SJSA1 (cell line): ENCODE data around the gene KATNBL1. TPM values are rescaled to one million over a fixed set of nuclear protein-coding genes. Genes with fewer than 3 reads are reported as not detected.

ENCODE experiments used
- DNase-seq, 2 experiments: peaks; one replicate each; pipeline ENCODE4 v3.0.0-alpha.2; 2015 to 2020; ENCODE audit warnings: low spot score in 2 of 2, low read depth in 1 of 2
- H3K27ac ChIP-seq: fragments of 250-450 bp; sonication (Bioruptor Pico); 2 replicates; pipeline ENCODE4 v1.5.1; 2020; ENCODE audit warnings: mild to moderate bottlenecking, moderate library complexity
- H3K27me3 ChIP-seq: fragments of 250-450 bp; sonication (Bioruptor Pico); replicated peaks from 2 replicates; pipeline ENCODE4 v1.5.1; 2020; ENCODE audit warnings: mild to moderate bottlenecking, moderate library complexity
- H3K36me3 ChIP-seq: fragments of 250-450 bp; sonication (Bioruptor Pico); 2 replicates; pipeline ENCODE4 v1.5.1; 2020; ENCODE audit warnings: mild to moderate bottlenecking
- H3K4me1 ChIP-seq: fragments of 250-450 bp; sonication (Bioruptor Pico); replicated peaks from 2 replicates; pipeline ENCODE4 v1.6.1; 2021; ENCODE audit warnings: mild to moderate bottlenecking
- H3K4me3 ChIP-seq: fragments of 250-450 bp; sonication (Bioruptor Pico); 2 replicates; pipeline ENCODE4 v1.5.1; 2020; ENCODE audit warnings: mild to moderate bottlenecking
- H3K9me3 ChIP-seq: fragments of 250-450 bp; sonication (Bioruptor Pico); replicated peaks from 2 replicates; pipeline ENCODE4 v1.5.1; 2020; ENCODE audit warnings: mild to moderate bottlenecking
- total RNA-seq: library from RNA; depleted of rRNA; stranded (reverse); fragments of >200 nt; shearing (Covaris generic); gene quantifications from 2 replicates; pipeline ENCODE4 v1.2.3, GENCODE V29; 2014; rRNA removed

Gene KATNBL1, protein sequence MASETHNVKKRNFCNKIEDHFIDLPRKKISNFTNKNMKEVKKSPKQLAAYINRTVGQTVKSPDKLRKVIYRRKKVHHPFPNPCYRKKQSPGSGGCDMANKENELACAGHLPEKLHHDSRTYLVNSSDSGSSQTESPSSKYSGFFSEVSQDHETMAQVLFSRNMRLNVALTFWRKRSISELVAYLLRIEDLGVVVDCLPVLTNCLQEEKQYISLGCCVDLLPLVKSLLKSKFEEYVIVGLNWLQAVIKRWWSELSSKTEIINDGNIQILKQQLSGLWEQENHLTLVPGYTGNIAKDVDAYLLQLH
- 75.8 and 91.2 TPM in 2 replicates for total RNA-seq

DNA sequence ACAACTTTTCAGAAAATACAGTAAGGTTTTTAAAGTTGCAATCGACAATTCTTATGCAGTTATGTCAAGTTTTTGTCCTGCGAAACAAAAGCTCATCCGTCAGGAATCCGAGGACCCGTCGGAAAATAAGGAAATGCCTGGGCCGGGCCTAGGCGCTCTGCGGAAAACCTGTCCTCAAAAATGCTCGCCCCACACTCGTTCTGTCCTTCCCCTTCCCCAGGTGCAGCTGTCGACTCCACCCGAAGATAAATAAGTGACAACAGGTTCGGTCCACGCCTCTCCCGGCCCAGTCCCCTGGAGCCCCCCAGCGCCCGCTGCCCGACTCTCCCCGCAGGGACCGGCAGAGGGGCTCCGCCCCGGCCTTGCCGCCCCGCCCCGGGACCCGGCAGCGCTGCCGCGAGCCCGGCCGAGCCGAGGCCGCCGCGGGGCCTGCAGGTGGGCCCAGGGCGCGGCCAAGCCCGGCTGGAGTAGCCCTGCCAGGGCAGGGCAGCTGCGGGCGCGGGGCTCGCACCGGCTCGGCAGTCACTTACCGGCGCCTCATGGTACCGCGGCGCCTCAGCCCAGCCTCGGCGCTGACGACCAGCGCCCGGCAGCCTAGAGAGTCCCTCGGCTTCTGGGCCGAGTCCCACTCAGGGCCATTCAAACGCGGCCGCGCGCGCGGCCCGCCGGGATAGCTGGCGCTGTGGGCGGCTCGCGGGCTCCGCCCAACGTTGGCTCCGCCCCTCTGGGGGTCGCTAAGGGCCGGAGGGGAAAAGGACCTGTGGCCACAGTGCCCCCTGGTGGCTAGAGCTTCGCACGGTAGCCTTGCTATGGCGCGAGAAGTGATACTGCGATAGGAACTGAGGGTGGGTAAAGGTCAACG, at the start of gene KATNBL1:
KATNBL1 (minus strand) TSS at position 676 of the 862 bp plus-strand sequence. CDS start 46,420 bp downstream, outside the sequence.
- peaks cover 20% of the 10 kb centered on the region for H3K36me3 ChIP-seq
- peak within 1 kb of the TSS; percentile 90 for H3K27ac ChIP-seq
- no peaks in the 10 kb centered on the region for H3K9me3 ChIP-seq
- H3K27me3 ChIP-seq, result no peaks in the 10 kb centered on the region
- H3K4me1 ChIP-seq, result no peaks in the 10 kb centered on the region
- peak within 1 kb of the TSS; percentile 91 for H3K4me3 ChIP-seq
- peak; percentile 96 to 97 for DNase-seq

DNA sequence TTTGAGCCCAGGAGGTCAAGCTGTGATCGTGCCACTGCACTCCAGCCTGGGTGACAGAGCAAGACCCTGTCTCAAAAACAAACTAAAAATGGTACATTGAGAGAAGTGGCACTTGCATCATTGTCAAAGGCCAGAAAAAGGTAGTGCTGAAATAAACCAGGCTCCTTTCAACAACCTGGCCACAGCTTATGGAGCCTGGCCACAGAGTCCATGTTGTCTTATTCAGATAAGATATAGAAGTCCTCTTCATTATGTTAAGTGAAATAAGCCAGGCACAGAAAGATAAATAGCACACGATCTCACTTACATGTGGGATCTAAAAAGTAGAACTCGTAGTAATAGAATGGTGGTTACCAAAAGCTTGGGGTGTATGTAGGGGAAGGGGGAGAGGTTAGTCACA, 49.7 kb upstream of the KATNBL1 start:
- Histone ChIP-seq H3K9me3 (no peaks in the 10 kb centered on the region), H3K4me1 (no peaks in the 10 kb centered on the region), H3K27me3 (no peaks in the 10 kb centered on the region), H3K27ac (no peak overlapping the region), H3K4me3 (no peak overlapping the region), H3K36me3 (no peaks in the 10 kb centered on the region)
- DNase-seq, result no peak

DNA sequence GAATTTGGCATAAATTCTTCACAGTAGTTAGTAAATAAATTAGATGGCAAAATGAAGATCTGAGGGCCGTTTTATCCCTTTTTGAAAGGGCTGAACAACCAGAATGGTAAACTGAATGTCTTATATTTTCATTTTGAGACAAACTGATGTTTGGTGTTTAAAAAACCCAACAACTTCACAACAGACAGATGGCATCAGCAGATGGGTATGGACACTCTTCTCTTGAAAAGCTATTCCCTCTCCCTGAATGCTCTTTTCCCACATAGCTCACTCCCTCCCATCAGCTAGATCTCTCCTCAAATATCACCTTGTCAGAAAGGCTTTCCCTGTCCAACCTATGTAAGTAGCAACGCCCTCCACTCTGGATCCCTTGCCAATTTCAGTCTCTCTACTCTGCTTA, 48.3 kb upstream of the KATNBL1 start:
- H3K4me3 ChIP-seq, result no peak overlapping the region
- DNase-seq, result no peak
- H3K27me3 ChIP-seq, result no peaks in the 10 kb centered on the region
- H3K4me1 ChIP-seq, result no peaks in the 10 kb centered on the region
- H3K27ac ChIP-seq, result no peak overlapping the region
- H3K9me3 ChIP-seq, result no peaks in the 10 kb centered on the region
- H3K36me3 ChIP-seq, result no peaks in the 10 kb centered on the region

DNA sequence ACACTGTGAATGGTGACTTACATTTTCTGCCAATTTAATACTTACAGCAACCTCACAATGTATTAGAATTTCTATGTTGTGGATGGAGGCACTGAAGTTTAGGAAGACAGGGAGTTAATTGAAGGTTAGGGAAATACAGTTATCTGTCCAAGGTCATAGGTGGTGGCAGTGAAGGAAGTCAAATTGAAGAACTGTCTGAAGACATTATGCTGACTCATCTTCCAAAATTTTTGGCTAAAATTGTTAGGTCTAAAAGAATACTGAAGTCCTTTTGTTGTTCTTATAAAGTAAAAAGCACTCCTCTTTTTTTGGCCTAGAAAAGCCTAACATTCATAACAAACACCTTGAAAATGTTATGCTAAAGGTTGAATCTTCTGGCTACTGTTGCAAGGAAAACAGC, 42.6 kb upstream of the KATNBL1 start:
- no peak overlapping the region for H3K27ac ChIP-seq
- H3K9me3 ChIP-seq, result no peaks in the 10 kb centered on the region
- no peaks in the 10 kb centered on the region for H3K36me3 ChIP-seq
- DNase-seq, result no peak
- H3K4me3 ChIP-seq, result no peak overlapping the region
- H3K27me3 ChIP-seq, result no peaks in the 10 kb centered on the region
- no peaks in the 10 kb centered on the region for H3K4me1 ChIP-seq

DNA sequence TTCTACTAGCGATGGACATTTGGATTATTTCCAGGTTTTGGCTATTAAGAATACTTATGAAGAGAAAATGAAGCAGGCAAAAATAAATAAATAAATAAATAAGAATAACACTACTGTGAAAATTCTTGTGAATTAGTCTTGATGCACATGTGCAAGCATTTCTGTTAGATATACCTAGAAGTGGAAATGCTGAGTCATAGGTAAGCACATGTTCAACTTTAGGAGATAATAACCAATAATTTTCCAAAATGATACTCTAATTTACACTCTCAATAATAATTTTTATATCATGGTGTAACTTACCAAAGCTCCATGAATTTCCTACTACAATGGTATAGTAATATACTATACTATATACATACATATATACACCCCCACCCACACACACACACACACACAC, 38.3 kb upstream of the KATNBL1 start:
- Histone ChIP-seq H3K36me3 (no peaks in the 10 kb centered on the region), H3K9me3 (no peaks in the 10 kb centered on the region), H3K4me3 (no peak overlapping the region), H3K27me3 (no peaks in the 10 kb centered on the region), H3K4me1 (no peaks in the 10 kb centered on the region), H3K27ac (no peak overlapping the region)
- no peak for DNase-seq

DNA sequence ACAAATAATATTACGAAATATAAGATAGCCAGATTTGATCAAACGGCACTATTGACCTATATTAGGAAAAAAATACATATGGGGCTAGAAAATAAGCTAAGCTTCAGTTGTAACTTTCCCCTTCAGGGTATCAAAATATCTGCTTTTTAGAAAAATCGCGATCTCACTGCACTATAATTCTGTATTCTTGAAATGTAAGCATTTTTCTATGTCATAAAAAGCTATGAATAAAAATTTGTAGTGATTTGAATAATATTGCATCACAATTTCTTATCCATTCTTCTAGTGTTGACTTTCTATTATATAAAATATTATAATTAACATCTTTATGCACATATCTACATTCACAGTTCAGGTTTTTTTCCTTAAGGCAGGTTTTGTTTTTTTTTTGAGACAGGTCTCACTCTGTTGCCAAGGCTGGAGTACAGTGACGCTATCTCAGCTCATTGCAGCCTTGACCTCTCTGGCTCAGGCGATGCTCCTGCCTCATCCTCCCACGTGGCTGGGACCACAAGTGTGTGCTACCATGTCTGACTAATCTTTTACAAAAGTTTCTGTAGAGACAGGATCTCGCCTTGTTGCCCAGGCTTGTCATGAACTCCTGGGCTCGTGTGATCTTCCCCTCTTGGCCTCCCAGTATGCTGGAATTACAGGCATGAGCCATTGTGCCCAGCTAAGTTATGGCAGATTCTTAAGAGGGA, 36.5 kb upstream of the KATNBL1 start:
- no peak overlapping the region for H3K4me3 ChIP-seq
- H3K27ac ChIP-seq, result no peak overlapping the region
- no peaks in the 10 kb centered on the region for H3K36me3 ChIP-seq
- no peak for DNase-seq
- H3K27me3 ChIP-seq, result no peaks in the 10 kb centered on the region
- H3K4me1 ChIP-seq, result no peaks in the 10 kb centered on the region
- no peaks in the 10 kb centered on the region for H3K9me3 ChIP-seq

DNA sequence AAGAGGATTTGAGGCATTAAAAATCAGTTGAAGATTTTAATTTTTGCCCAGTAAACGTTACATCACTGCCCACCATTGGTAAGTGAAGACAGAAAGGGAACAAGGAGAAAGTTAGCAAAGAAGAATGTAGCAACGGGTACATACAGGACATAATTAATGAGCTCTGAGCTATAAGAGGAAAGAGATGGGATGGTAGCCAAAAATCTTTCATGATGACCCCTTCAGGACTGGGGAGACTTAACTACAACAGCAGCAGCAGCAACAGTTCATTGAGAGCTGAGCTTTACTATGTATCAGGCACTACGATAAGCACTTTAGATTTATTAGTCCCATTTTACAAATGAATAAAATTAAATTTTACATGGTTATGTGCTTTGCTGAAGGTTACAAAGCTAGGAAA, 33.3 kb upstream of the KATNBL1 start:
- Histone ChIP-seq H3K4me1 (peaks cover 19% of the 10 kb centered on the region), H3K4me3 (no peak overlapping the region), H3K27ac (no peak overlapping the region), H3K27me3 (no peaks in the 10 kb centered on the region), H3K9me3 (no peaks in the 10 kb centered on the region), H3K36me3 (no peaks in the 10 kb centered on the region)
- no peak for DNase-seq

DNA sequence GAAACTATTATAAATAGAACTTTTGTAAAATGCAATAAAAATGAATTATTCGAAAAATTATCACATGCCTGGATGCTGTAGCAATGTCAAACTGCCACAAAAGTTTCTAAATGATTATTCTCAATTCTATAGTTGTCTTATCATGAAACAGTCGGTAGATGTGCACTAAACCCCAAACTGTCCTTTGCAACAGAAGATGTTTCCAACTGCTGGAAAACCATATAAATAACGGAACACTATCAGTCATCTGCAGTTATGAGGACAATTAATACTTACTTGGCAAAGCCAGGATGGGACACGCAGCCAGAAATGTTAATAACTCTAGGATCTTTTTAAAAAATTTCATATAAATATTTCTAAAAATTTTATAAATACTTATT, 32.4 kb upstream of the KATNBL1 start:
- Histone ChIP-seq H3K4me1 (peaks cover 19% of the 10 kb centered on the region), H3K4me3 (no peak overlapping the region), H3K27me3 (no peaks in the 10 kb centered on the region), H3K27ac (no peak overlapping the region), H3K9me3 (no peaks in the 10 kb centered on the region), H3K36me3 (no peaks in the 10 kb centered on the region)
- DNase-seq, result no peak

DNA sequence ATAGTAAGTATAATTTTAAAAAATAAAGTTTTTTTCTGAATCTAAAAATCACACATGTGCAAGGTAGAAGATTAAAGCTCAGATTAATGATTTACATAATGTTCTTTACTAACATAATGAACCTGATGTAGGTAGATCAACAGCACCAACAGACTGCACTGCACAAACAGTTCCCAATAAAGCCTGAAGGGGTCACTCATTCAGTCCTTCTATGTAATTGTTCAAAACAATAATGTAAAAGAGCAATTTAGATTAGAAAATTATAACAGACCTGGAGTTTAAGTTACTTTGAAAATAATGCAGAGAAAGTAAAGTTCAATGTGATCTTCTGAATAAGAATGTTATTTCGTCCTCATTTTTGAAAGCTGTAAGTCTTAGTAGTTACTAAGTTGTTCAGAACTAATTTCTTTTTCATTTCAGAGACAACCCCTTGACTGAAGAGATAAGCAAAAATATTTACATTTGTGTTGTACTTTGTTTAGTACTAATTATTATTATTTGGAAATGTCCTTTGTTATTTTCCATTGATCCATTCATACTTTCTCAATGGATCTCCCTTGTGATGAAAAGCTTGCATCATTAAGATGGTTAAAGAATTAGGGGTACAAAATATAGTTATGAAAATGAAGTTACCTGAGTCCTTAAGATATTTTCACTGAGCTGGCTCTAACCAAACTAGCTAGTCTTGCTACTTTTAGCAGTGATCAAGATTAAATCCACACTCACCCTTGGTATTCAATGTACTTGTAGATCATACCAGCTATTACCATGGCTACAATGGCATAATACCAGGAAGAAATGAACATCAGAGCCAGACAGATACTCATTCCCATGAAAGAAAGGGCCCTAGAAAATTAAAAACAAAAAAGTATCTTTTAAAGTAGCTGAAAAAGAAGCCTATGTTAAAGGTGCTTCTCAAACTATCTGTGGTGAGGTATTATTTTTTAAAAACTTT, 31.8 kb upstream of the KATNBL1 start:
- no peaks in the 10 kb centered on the region for H3K27me3 ChIP-seq
- H3K27ac ChIP-seq, result no peak overlapping the region
- H3K4me1 ChIP-seq, result peaks cover 19% of the 10 kb centered on the region
- no peaks in the 10 kb centered on the region for H3K9me3 ChIP-seq
- DNase-seq, result no peak
- no peaks in the 10 kb centered on the region for H3K36me3 ChIP-seq
- no peak overlapping the region for H3K4me3 ChIP-seq

DNA sequence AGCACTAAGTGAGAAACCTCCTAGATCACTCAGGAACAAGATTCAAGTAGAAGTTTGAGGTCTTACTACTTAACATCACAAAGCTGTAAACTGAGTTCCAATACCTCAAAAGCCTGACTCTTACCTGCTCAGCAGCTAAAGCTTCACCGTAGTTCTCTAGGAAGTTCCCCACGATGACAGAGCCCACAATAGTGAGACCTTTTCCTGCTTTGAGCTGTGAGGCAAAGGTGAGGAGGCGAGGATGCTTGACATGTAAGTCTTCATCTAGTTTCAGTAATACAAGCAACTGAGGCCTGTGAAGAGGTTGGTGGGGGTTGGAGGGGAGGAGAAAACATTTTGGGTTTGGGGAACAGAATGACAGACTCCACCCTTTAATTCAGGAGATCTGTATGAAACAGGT, 30.6 kb upstream of the KATNBL1 start:
- H3K4me3 ChIP-seq, result no peak overlapping the region
- H3K36me3 ChIP-seq, result no peaks in the 10 kb centered on the region
- no peaks in the 10 kb centered on the region for H3K27me3 ChIP-seq
- H3K4me1 ChIP-seq, result peaks cover 19% of the 10 kb centered on the region
- no peaks in the 10 kb centered on the region for H3K9me3 ChIP-seq
- no peak for DNase-seq
- no peak overlapping the region for H3K27ac ChIP-seq

DNA sequence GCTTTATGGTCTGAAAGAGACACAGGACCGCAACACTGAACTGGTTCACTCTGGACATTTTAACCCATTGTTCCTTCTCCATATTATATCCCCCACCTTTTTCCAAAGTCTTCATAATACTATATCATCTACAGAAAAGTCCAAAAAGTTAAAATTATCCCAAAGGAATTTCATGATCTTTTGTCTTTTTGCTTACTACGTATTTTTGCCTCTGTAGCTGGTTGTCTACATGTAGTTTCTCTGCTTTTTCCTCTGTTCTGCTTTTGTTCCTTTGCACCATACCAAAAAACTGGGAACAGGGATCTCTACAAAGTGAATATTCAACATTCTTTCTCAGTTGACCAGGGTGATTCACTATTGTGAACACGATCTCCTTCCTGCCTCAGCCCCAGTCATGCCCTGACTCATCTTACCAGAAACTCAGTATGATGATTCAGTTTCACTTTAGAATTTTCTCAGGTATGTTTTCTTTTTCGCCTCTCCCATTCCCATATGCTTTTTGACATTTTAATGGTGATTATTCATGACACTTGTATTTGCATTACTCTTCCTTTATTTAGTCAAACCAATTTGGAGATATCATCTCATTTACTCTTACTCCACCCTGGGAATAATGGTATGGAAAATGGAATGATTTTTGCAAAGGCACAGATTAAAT, 29.4 kb upstream of the KATNBL1 start:
- Histone ChIP-seq H3K27me3 (no peaks in the 10 kb centered on the region), H3K27ac (peak overlapping the region; percentile 76), H3K9me3 (no peaks in the 10 kb centered on the region), H3K36me3 (no peaks in the 10 kb centered on the region), H3K4me1 (peaks cover 19% of the 10 kb centered on the region), H3K4me3 (no peak overlapping the region)
- DNase-seq, result peak; percentile 73 to 77

DNA sequence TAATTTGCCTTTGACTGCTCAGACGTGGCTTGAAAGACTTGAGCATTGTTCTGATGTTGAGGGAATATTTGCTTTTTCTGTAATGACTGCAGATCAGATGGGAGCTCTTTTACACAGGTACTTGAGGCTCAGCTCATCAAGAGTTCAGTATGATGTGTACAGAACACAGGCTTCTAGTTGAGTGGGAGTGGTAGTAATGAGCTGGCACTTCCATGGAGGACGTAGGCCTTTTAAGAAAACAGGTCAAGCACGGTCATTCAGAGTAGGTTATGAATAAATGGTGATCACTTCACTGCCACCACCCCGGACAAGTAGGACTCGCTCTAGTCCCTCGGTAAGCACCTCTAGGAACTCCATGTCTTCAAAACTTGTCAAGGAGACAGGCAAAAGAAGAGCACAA, 23.7 kb upstream of the KATNBL1 start:
- Histone ChIP-seq H3K27me3 (no peaks in the 10 kb centered on the region), H3K9me3 (no peaks in the 10 kb centered on the region), H3K4me3 (no peak overlapping the region), H3K27ac (no peak overlapping the region), H3K4me1 (peaks cover 4% of the 10 kb centered on the region), H3K36me3 (peaks cover 20% of the 10 kb centered on the region)
- no peak for DNase-seq
